ENCODE results near the gene MAGT1. TPM values are rescaled to one million over a fixed set of nuclear protein-coding genes. Genes with fewer than 3 reads are reported as not detected.

The MAGT1 gene
- total and polyA plus RNA-seq, 2 of the 4 experiments (the other 2 are of a cell fraction): 27.3 to 74.7 TPM

DNA sequence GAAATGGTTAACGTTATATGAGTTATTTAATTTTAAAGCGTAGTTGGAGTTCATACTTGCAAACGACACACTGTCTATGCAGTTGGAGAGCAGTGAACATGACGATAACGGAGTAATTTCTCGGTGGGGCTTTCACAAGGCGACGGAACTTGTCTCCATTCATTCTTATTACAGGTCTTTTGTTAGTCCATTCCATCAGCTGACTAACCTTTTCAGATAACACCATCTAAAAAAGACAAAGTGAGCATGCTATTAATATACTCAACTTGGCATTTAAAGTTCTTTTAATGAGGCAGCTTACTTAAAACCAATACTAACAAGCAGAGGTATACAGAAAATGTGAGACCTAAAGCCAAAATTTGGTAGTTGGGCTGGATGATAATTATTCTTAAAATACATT lies 19.9 kb downstream of the MAGT1 start:
- WGBS, 2 experiments (ENCODE audit: extremely low coverage in 2 of 2, insufficient read length in 1 of 2): no CpG with 5 or more reads among the region's 8 CpGs
- Histone ChIP-seq H2BK15ac (ENCODE audit: low read depth, low read length) (no peak overlapping the region), H3K4me3 (ENCODE audit: insufficient read depth, low read depth, low read length) (no peak overlapping the region), H2AK9ac (replicated peaks; ENCODE audit: low read depth, low read length, poor library complexity) (no peak overlapping the region), H4K5ac (ENCODE audit: low read depth, low read length) (no peak overlapping the region), H3K14ac (replicated peaks; ENCODE audit: low read depth, low read length) (no peak overlapping the region), H3K56ac (ENCODE audit: extremely low read depth, insufficient read depth, low read length) (no peak overlapping the region), H4K8ac (ENCODE audit: low read depth in 2 of 2, low read length in 2 of 2) (no peak overlapping the region), H2BK5ac (ENCODE audit: low read depth, low read length, poor library complexity, severe bottlenecking) (no peak overlapping the region), H3K9me1 (ENCODE audit: insufficient read depth, low read length) (no peaks in the 10 kb centered on the region), H3K36me3 (ENCODE audit: control insufficient read depth, insufficient read depth, low read length) (peaks cover 4% of the 10 kb centered on the region), H2AK5ac (ENCODE audit: low read depth, low read length) (no peak overlapping the region), H4K20me1 (ENCODE audit: insufficient read depth, low read length) (no peaks in the 10 kb centered on the region), H2BK120ac (ENCODE audit: low read depth, low read length) (no peak overlapping the region), H3K9ac (ENCODE audit: low read depth, low read length) (no peak overlapping the region), H3K18ac (ENCODE audit: low read depth, low read length) (no peak overlapping the region), H3K23ac (ENCODE audit: low read depth, low read length) (no peak overlapping the region), H3K27ac (ENCODE audit: insufficient read depth, low read length) (no peak overlapping the region), H3K9me3 (ENCODE audit: control insufficient read depth, insufficient read depth, low read length) (no peaks in the 10 kb centered on the region), H3K4me1 (ENCODE audit: control insufficient read depth, insufficient read depth, low read length) (no peaks in the 10 kb centered on the region), H3K4ac (ENCODE audit: low read depth, low read length) (no peak overlapping the region), H3K4me2 (ENCODE audit: low read depth, low read length) (no peak overlapping the region), H3K79me1 (ENCODE audit: low read depth in 1 of 2, low read length in 2 of 2) (peaks cover 0 to 2% of the 10 kb centered on the region in 2 experiments; a peak in 1 of 4 replicates), H4K91ac (ENCODE audit: insufficient read depth, low read depth, low read length) (no peak overlapping the region), H3K27me3 (ENCODE audit: control insufficient read depth, insufficient read depth, low read length) (no peaks in the 10 kb centered on the region), H2AFZ (replicated peaks; ENCODE audit: low read length, poor library complexity) (no peak overlapping the region), H2BK20ac (ENCODE audit: low read depth, low read length) (no peak overlapping the region)
- in situ Hi-C loops (cut with MboI; ENCODE audit: low sequenced_read_pairs) (no loop called here), intact Hi-C loops (cut with micrococcal nuclease) (no loop called here), dilution Hi-C loops (cut with HindIII; ENCODE audit: low sequenced_read_pairs, unreplicated experiment) (no loop called here)
- TF ChIP-seq, protein P1, sequence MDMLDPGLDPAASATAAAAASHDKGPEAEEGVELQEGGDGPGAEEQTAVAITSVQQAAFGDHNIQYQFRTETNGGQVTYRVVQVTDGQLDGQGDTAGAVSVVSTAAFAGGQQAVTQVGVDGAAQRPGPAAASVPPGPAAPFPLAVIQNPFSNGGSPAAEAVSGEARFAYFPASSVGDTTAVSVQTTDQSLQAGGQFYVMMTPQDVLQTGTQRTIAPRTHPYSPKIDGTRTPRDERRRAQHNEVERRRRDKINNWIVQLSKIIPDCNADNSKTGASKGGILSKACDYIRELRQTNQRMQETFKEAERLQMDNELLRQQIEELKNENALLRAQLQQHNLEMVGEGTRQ (IDR thresholded peaks at IDR 0.05; ENCODE audit: low read depth, low read length): no peak
- TF ChIP-seq NFE2L2 (IDR thresholded peaks at IDR 0.05; ENCODE audit: low read depth, low read length) (no peak), BHLHE40 (IDR thresholded peaks at IDR 0.05; ENCODE audit: low read depth, low read length) (no peak), MXI1 (IDR thresholded peaks at IDR 0.05; ENCODE audit: borderline replicate concordance, low read depth, low read length) (no peak), FOS (IDR thresholded peaks at IDR 0.05; ENCODE audit: low read depth, low read length) (no peak), SMC3 (IDR thresholded peaks at IDR 0.05; ENCODE audit: low read depth, low read length) (no peak), CEBPB (IDR thresholded peaks at IDR 0.05; ENCODE audit: low read depth, low read length) (no peak), RAD21 (IDR thresholded peaks at IDR 0.05; ENCODE audit: low read length) (no peak), RFX5 (IDR thresholded peaks at IDR 0.05; ENCODE audit: low read depth, low read length) (no peak), POLR2A (IDR thresholded peaks at IDR 0.05; ENCODE audit: low read depth, low read length) (no peak), MAFK (IDR thresholded peaks at IDR 0.05; ENCODE audit: low read depth, low read length) (no peak), RCOR1 (IDR thresholded peaks at IDR 0.05; ENCODE audit: insufficient replicate concordance, low read length) (no peak), CHD1 (IDR thresholded peaks at IDR 0.05; ENCODE audit: low read depth, low read length) (no peak), MAZ (IDR thresholded peaks at IDR 0.05; ENCODE audit: borderline replicate concordance, low read depth, low read length) (no peak)
- TF ChIP-seq, protein P2, sequence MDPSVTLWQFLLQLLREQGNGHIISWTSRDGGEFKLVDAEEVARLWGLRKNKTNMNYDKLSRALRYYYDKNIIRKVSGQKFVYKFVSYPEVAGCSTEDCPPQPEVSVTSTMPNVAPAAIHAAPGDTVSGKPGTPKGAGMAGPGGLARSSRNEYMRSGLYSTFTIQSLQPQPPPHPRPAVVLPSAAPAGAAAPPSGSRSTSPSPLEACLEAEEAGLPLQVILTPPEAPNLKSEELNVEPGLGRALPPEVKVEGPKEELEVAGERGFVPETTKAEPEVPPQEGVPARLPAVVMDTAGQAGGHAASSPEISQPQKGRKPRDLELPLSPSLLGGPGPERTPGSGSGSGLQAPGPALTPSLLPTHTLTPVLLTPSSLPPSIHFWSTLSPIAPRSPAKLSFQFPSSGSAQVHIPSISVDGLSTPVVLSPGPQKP (IDR thresholded peaks at IDR 0.05; ENCODE audit: borderline replicate concordance, low read depth, low read length): no peak
- TF ChIP-seq, protein P3, sequence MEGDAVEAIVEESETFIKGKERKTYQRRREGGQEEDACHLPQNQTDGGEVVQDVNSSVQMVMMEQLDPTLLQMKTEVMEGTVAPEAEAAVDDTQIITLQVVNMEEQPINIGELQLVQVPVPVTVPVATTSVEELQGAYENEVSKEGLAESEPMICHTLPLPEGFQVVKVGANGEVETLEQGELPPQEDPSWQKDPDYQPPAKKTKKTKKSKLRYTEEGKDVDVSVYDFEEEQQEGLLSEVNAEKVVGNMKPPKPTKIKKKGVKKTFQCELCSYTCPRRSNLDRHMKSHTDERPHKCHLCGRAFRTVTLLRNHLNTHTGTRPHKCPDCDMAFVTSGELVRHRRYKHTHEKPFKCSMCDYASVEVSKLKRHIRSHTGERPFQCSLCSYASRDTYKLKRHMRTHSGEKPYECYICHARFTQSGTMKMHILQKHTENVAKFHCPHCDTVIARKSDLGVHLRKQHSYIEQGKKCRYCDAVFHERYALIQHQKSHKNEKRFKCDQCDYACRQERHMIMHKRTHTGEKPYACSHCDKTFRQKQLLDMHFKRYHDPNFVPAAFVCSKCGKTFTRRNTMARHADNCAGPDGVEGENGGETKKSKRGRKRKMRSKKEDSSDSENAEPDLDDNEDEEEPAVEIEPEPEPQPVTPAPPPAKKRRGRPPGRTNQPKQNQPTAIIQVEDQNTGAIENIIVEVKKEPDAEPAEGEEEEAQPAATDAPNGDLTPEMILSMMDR (conservative IDR thresholded peaks at IDR 0.05; ENCODE audit: low read depth, low read length): no peak
- POLR2A ChIA-PET (ENCODE audit: unreplicated experiment): no interaction called here
- DNase-seq (no peak), ATAC-seq (ENCODE audit: low read depth) (no peak)
- BruUV-seq (replicated peaks): no TSS peak
- CTCF ChIA-PET: no interaction called here

All from IMR-90 (cell line).